SK-N-SH treated with all-trans-retinoic acid at 6 μM for 48 hours (cell line): ENCODE data around the gene GLIS1.

Source experiments
- ARNTL ChIP-seq: fragments of 450-650 bp; formaldehyde crosslinking; IDR thresholded peaks from 2 replicates; pipeline ENCODE4 v1.5.0; 2020; ENCODE audit warnings: low read depth, mild to moderate bottlenecking, moderate library complexity, borderline replicate concordance
- BACH2 ChIP-seq: fragments of 250-450 bp; sonication (Bioruptor Pico); IDR thresholded peaks from 2 replicates; pipeline ENCODE4 v1.9.0; 2021; ENCODE audit warnings: mild to moderate bottlenecking, borderline replicate concordance
- GLIS3 ChIP-seq: fragments of 250-450 bp; sonication (Bioruptor Pico); IDR thresholded peaks from 2 replicates; pipeline ENCODE4 v1.5.0; 2020; ENCODE audit warnings: mild to moderate bottlenecking, moderate library complexity
- ISL1 ChIP-seq: fragments of 250-450 bp; sonication (Bioruptor Pico); IDR thresholded peaks from 2 replicates; pipeline ENCODE4 v2.1.2; 2022; ENCODE audit warnings: mild to moderate bottlenecking, moderate library complexity
- PATZ1 ChIP-seq: fragments of 250-450 bp; sonication (Bioruptor Pico); IDR thresholded peaks from 2 replicates; pipeline ENCODE4 v1.8.0; 2020; ENCODE audit warnings: mild to moderate bottlenecking, moderate library complexity, borderline replicate concordance
- POU6F1 ChIP-seq: fragments of 250-450 bp; sonication (Bioruptor Pico); IDR thresholded peaks from 2 replicates; pipeline ENCODE4 v1.8.0; 2021; ENCODE audit warnings: low read depth, mild to moderate bottlenecking, moderate library complexity, borderline replicate concordance
- PPARA ChIP-seq: fragments of 250-450 bp; sonication (Bioruptor Pico); IDR thresholded peaks from 2 replicates; pipeline ENCODE4 v1.5.0; 2020; ENCODE audit warnings: mild to moderate bottlenecking, borderline replicate concordance
- SNAI2 ChIP-seq: fragments of 250-450 bp; sonication (Bioruptor Pico); IDR thresholded peaks from 2 replicates; pipeline ENCODE4 v1.5.0; 2020; ENCODE audit warnings: mild to moderate bottlenecking, moderate library complexity
- TOX ChIP-seq: fragments of 250-450 bp; sonication (Bioruptor Pico); IDR thresholded peaks from 2 replicates; pipeline ENCODE4 v1.8.0; 2021; ENCODE audit warnings: mild to moderate bottlenecking, moderate library complexity, borderline replicate concordance
- ZFP3 ChIP-seq: fragments of 250-450 bp; sonication (Bioruptor Pico); IDR thresholded peaks from 2 replicates; pipeline ENCODE4 v1.5.0; 2020; ENCODE audit warnings: mild to moderate bottlenecking, moderate library complexity
- ZFP30 ChIP-seq: fragments of 450-650 bp; formaldehyde crosslinking; IDR thresholded peaks from 2 replicates; pipeline ENCODE4 v1.5.0; 2022; ENCODE audit warnings: mild to moderate bottlenecking, moderate library complexity
- ZNF70 ChIP-seq: fragments of 450-650 bp; formaldehyde crosslinking; IDR thresholded peaks from 2 replicates; pipeline ENCODE4 v1.5.0; 2020; ENCODE audit warnings: mild to moderate bottlenecking, moderate library complexity

GRCh38 chr1:53626616-53627015 is 112.3 kb downstream of the GLIS1 start:
- no peak for TF ChIP-seq GLIS3
- no peak for TF ChIP-seq SNAI2
- TF ChIP-seq ZFP3: no peak
- TF ChIP-seq ARNTL (CRISPR knock-in tag): no peak
- TF ChIP-seq POU6F1 (CRISPR knock-in tag): no peak
- no peak for TF ChIP-seq BACH2 (CRISPR knock-in tag)
- no peak for TF ChIP-seq TOX
- TF ChIP-seq ISL1 (CRISPR knock-in tag): no peak
- TF ChIP-seq PATZ1 (CRISPR knock-in tag): no peak
- no peak for TF ChIP-seq ZFP30 (CRISPR knock-in tag)
- TF ChIP-seq ZNF70: no peak
- TF ChIP-seq PPARA (CRISPR knock-in tag): no peak
